K562 (cell line): ENCODE data around the gene CNNM3. TPM values are rescaled to one million over a fixed set of nuclear protein-coding genes. Genes with fewer than 3 reads are reported as not detected.

ENCODE experiments used
- CEBPZ ChIP-seq: fragments of 150-350 bp; IDR thresholded peaks from 2 replicates; pipeline ENCODE4 v1.6.1; 2014; ENCODE audit warnings: low read depth, mild to moderate bottlenecking, low read length, borderline replicate concordance
- FOXP4 ChIP-seq: sonication (generic); formaldehyde crosslinking; IDR thresholded peaks from 2 replicates; pipeline ENCODE4 v1.8.0; 2022; ENCODE audit warnings: mild to moderate bottlenecking, missing genetic modification reagents, borderline replicate concordance
- MAFF ChIP-seq: IDR thresholded peaks from 2 replicates; pipeline ENCODE4 v1.6.1; 2012; ENCODE audit warnings: low read length, improper control_type of control experiment
- MAFG ChIP-seq: fragments of 450-650 bp; conservative IDR thresholded peaks from 2 replicates; pipeline ENCODE4 v1.6.1; 2016; ENCODE audit warnings: missing genetic modification characterization, missing compliant biosample characterization
- MAZ ChIP-seq, 2 experiments: fragments of 450-650 bp in 1 of 2; sonication (generic) in 1 of 2; formaldehyde crosslinking; IDR thresholded peaks in 1 of 2; conservative IDR thresholded peaks in 1 of 2; 2 replicates each; pipeline versions ENCODE4 v1.4.0 to v1.5.0; 2020; ENCODE audit warnings: mild to moderate bottlenecking in 1 of 2, missing genetic modification reagents in 1 of 2
- MITF ChIP-seq: IDR thresholded peaks from 2 replicates; pipeline ENCODE4 v1.6.1; 2014; ENCODE audit warnings: antibody characterized with exemption
- MYC ChIP-seq, 2 experiments: fragments of 250-450 bp in 1 of 2; sonication (Bioruptor Pico) in 1 of 2; IDR thresholded peaks; 2 replicates each; pipeline versions ENCODE4 v1.5.1 to v1.6.1; 2012 to 2021; ENCODE audit warnings: low read depth in 2 of 2, borderline replicate concordance in 1 of 2, improper control_type of control experiment in 1 of 2, low read length in 1 of 2, mild to moderate bottlenecking in 1 of 2, moderate library complexity in 1 of 2
- NR1H2 ChIP-seq: sonication (generic); formaldehyde crosslinking; IDR thresholded peaks from 2 replicates; pipeline ENCODE4 v1.4.0; 2020; ENCODE audit warnings: mild to moderate bottlenecking, missing genetic modification reagents
- PHF20 ChIP-seq: fragments of 450-650 bp; IDR thresholded peaks from 2 replicates; pipeline ENCODE4 v1.6.1; 2018; ENCODE audit not compliant: partially characterized antibody
- PKNOX1 ChIP-seq: fragments of 450-650 bp; IDR thresholded peaks from 2 replicates; pipeline ENCODE4 v1.6.1; 2016
- SMAD3 ChIP-seq: fragments of 450-650 bp; formaldehyde crosslinking; conservative IDR thresholded peaks from 2 replicates; pipeline ENCODE4 v1.4.0; 2020; ENCODE audit warnings: mild to moderate bottlenecking
- SRSF7 ChIP-seq: fragments of 200-400 bp; formaldehyde crosslinking; optimal IDR thresholded peaks from 2 replicates; pipeline ENCODE3; 2017; ENCODE audit warnings: mild to moderate bottlenecking, low read depth, low read length
- THRAP3 ChIP-seq: fragments of 450-650 bp; IDR thresholded peaks from 2 replicates; pipeline ENCODE4 v1.6.1; 2016; ENCODE audit warnings: mild to moderate bottlenecking, inconsistent platforms, borderline replicate concordance
- ZBTB1 ChIP-seq: sonication (generic); formaldehyde crosslinking; IDR thresholded peaks from 2 replicates; pipeline ENCODE4 v1.8.1; 2023; ENCODE audit warnings: missing genetic modification reagents, low read depth, mild to moderate bottlenecking, borderline replicate concordance
- ZNF280B ChIP-seq: fragments of 250-450 bp; sonication (Bioruptor Pico); IDR thresholded peaks from 2 replicates; pipeline ENCODE4 v1.5.1; 2021; ENCODE audit warnings: mild to moderate bottlenecking
- ZNF444 ChIP-seq: fragments of 250-450 bp; sonication (Bioruptor Pico); IDR thresholded peaks from 2 replicates; pipeline ENCODE4 v1.4.0; 2020; ENCODE audit warnings: mild to moderate bottlenecking, moderate library complexity
- ZSCAN29 ChIP-seq: fragments of 450-650 bp; IDR thresholded peaks from 2 replicates; pipeline ENCODE4 v1.6.1; 2017
- polyA plus RNA-seq, 8 experiments: library from polyadenylated mRNA; depleted of rRNA in 4 of 8; stranded (reverse) in 5 of 8; unstranded in 3 of 8; fragments of >200 nt; fragmentation: Nextera tagmentation in 2 of 8; fragmentation: Illumina TruSeq in 1 of 8; extraction: Ambion mirVana in 2 of 8; extraction: Trizol in 1 of 8; gene quantifications; 2 replicates each; pipeline versions ENCODE4 v1.2.1 to v1.2.3, GENCODE V29; 2011 to 2014; ENCODE audit warnings: inconsistent platforms in 1 of 8, missing spikeins in 1 of 8
- total RNA-seq, 7 experiments: library from RNA; depleted of rRNA in 6 of 7; stranded (reverse); fragments of >200 nt in 6 of 7; fragmentation: Illumina TruSeq in 2 of 7; extraction: Trizol in 2 of 7; gene quantifications; 2 replicates each; pipeline versions ENCODE4 v1.2.1 to v1.2.3, GENCODE V29; 2011 to 2021; ENCODE audit warnings: low replicate concordance in 1 of 7

The CNNM3 gene
- total and polyA plus RNA-seq, 9 of the 15 experiments (the other 6 are each of a cell fraction or from before 2014, with no cell fraction given): 1.4 to 16.9 (median 6.5) TPM

GRCh38 chr2:96816127-96816835 is at the start of gene CNNM3 (continued):
- TF ChIP-seq MAFF (no peak), MAZ (CRISPR knock-in tag; conservative IDR thresholded peaks at IDR 0.05 in 1 of 2, IDR thresholded peaks at IDR 0.05 in 1 of 2) (peak; percentile 81 to 95), PHF20 (peak; percentile 48), THRAP3 (no peak), MITF (no peak), NR1H2 (CRISPR knock-in tag) (no peak), ZNF280B (no peak), ZSCAN29 (no peak), CEBPZ (no peak), MAFG (no peak), SRSF7 (no peak), PKNOX1 (no peak), FOXP4 (CRISPR knock-in tag) (0 out of 2 replicates have a peak, but pooled peaks have one; percentile 61), ZNF444 (CRISPR knock-in tag) (no peak), SMAD3 (no peak), MYC (IDR thresholded peaks at IDR 0.05; ENCODE audit: low read depth, low read length) (no peak; the same call in none of the 2 replicates), MYC (CRISPR knock-in tag; IDR thresholded peaks at IDR 0.05; ENCODE audit: borderline replicate concordance, low read depth) (no peak), ZBTB1 (CRISPR knock-in tag) (peak; percentile 97)
